ENCODE data around the gene TCF4.

TCF4 gene

DNA sequence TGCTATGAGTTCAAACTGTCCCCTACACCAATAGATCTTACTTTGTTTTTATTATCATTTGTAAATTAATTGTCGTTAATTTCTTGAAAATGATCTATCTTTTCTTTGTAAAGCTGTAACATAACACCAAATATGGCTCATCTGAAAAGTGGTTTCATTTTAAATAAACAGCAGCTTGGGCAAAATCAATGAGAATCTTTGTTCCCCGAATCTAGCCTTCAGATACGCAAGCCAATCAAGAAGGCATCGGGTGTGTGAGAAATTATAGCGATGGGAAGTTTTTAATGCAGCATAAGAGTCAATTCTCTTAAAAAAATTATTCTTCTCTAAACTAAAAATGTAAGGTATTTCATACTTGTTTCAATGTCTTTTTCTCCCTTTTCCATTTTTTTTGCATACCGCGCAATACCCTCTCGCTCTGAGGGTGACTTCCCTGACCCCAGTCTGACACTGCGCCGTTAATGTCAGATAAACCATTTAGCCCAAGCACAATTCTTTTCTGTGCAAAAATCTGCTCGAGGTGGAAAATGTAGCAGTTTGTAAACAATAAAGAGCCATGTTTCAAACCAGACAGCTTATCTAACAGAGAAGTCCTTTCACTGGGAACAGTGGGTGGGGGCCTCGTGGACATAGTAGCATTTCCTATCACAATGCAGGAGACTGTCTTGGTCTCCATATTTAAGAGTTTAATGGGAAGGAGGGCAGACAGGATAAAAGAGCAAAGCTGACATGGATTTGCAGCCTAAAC lies 129.4 kb downstream of the TCF4 start:
- no peaks in the 10 kb centered on the region for H3K4me1 Mint-ChIP-seq (ENCODE audit: low read depth in 2 of 2)
- no peak for DNase-seq

DNA sequence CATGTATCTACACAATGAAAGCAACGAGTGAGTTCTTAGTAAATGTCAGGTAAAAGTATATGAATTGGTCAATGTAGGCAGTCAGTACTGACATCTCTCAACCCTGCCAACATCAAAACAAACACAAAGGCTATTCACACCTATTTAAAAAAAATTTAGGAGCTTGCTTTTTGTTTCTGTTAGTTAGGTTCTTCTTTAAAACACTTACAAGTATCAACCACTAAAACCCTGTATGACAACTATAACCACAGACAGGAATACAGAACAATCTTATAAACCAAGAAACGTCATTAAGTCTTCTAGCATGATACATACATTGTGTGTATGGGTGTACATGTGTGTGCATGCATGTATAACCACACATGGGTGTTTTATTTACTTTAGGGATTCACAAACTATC lies 131.0 kb downstream of the TCF4 start:
- H3K27me3 Mint-ChIP-seq: no peaks in the 10 kb centered on the region
- H3K4me1 Mint-ChIP-seq (ENCODE audit: low read depth in 2 of 2): no peaks in the 10 kb centered on the region
- no peak overlapping the region for H3K4me3 Mint-ChIP-seq
- H3K27ac Mint-ChIP-seq: no peak overlapping the region
- ATAC-seq (replicated peaks) (peak; percentile 37), DNase-seq (no peak)
- no peaks in the 10 kb centered on the region for H3K36me3 Mint-ChIP-seq (ENCODE audit: insufficient read depth)
- peaks cover 0 to 2% of the 10 kb centered on the region in 2 donors for H3K9me3 Mint-ChIP-seq

More for the DNA sequence above, 129.4 kb downstream of the TCF4 start:
- peaks cover 0 to 2% of the 10 kb centered on the region in 2 donors for H3K9me3 Mint-ChIP-seq
- H3K27ac Mint-ChIP-seq: no peak overlapping the region
- ATAC-seq (replicated peaks): no peak
- no peak overlapping the region for H3K4me3 Mint-ChIP-seq
- no peaks in the 10 kb centered on the region for H3K36me3 Mint-ChIP-seq (ENCODE audit: insufficient read depth)
- no peaks in the 10 kb centered on the region for H3K27me3 Mint-ChIP-seq

DNA sequence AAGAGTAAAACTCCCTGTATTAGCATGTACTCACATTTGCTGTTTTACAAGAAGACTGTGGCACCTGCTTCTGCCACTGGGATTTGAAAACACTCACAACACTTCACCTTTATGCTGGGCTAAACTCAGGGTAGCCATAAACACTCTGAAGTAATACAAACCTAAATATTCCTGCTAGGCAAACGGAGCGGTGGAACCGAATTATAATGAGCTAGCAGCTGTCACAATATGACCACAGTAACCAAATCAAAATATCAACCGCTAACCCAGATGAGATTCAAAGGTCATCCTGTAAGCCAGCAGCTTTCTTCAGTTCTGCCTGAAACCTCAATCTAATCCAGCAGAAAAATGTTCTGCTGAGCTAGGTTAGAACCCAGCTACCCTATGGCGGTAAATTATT lies 132.1 kb downstream of the TCF4 start:
- Mint-ChIP-seq H3K4me3 (no peak overlapping the region), H3K27ac (no peak overlapping the region)
- no peak for ATAC-seq (replicated peaks)

DNA sequence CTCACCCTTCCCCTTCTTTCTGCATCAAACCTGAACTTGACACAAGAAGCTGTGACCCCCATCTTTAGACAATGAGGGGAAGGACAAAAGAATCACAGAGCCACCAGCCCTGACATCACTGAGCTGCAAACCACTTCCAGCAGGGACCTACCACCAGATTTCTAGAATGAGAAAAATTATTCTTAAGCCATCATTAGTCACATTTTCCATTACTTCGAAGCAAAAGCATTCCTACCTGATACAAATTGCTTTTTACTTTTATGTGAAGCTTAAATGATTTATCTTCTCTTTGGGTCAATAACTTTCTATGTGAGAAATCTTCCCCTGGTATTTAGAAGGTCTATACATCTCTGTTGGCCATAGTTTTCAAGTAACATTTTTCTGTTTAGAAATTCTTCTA lies 134.8 kb downstream of the TCF4 start:
- ATAC-seq (replicated peaks) (no peak), DNase-seq (no peak)
- Mint-ChIP-seq H3K4me1 (ENCODE audit: low read depth in 2 of 2) (no peaks in the 10 kb centered on the region), H3K4me3 (no peak overlapping the region), H3K27ac (no peak overlapping the region), H3K9me3 (peaks cover 0 to 2% of the 10 kb centered on the region in 2 donors), H3K36me3 (ENCODE audit: insufficient read depth) (no peaks in the 10 kb centered on the region), H3K27me3 (no peaks in the 10 kb centered on the region)

More for the DNA sequence above, 132.1 kb downstream of the TCF4 start:
- no peaks in the 10 kb centered on the region for H3K27me3 Mint-ChIP-seq
- no peaks in the 10 kb centered on the region for H3K4me1 Mint-ChIP-seq (ENCODE audit: low read depth in 2 of 2)
- DNase-seq: no peak
- H3K9me3 Mint-ChIP-seq: peaks cover 0 to 2% of the 10 kb centered on the region in 2 donors
- no peaks in the 10 kb centered on the region for H3K36me3 Mint-ChIP-seq (ENCODE audit: insufficient read depth)

DNA sequence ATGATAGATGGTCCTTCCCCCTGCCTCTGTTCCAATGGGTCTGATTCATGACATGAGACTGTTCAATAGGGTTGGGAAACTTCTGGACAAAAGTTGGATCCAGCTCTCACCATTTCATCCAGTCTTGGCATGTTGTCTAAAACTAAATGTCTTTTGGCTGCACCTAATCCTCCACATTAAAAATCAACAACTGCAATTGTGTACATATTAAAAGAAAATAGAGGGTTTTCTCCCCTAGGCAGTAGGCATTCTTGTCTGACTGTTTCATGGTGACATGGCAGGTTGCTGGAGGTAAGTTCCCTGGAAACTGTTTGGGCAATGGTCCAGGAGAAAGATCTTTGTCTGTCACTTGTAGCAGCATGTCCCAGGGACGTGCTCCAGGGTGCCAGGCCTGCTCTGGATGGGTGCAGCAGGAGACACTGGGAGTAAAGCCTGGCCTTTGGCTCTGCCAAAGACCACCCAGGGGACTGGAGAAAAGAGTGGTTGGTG lies 135.8 kb downstream of the TCF4 start:
- no peak for ATAC-seq (replicated peaks)
- Mint-ChIP-seq H3K27me3 (no peaks in the 10 kb centered on the region), H3K9me3 (peaks cover 0 to 2% of the 10 kb centered on the region in 2 donors), H3K4me1 (ENCODE audit: low read depth in 2 of 2) (no peaks in the 10 kb centered on the region), H3K36me3 (ENCODE audit: insufficient read depth) (no peaks in the 10 kb centered on the region), H3K27ac (no peak overlapping the region), H3K4me3 (no peak overlapping the region)
- no peak for DNase-seq

DNA sequence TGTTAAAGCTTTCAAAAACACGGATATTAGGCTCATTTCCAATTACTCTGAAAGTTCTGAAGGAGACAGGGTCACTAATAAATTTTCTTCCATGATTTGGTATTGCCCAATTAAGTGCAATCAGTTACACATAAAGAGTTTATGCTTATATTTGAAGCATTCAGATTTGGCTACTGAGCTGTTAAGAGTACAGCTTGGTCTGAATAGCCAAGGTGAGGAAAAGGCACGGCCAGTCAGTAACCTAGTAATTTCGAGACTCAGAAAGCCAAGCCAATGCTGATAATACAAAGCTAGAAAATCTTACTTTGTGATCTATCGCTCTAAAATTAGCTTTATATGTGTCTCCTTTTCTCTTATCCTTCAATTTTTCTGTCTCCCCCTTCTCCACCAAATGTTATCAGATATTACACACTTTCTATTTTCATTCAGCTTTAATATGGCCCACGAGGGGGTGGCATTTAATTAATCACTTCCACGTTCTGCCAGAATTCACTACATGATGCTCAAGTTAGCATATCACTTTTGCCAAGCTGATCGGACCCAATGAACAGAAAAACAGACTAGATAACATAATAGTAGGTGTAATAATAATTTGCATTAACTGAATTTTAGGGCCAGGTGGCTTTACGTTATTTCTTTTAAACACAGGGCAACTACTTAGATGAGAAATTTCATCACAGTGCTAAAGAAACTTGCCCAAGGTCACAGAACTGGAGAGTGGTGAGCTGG lies 138.4 kb downstream of the TCF4 start:
- Mint-ChIP-seq H3K36me3 (ENCODE audit: insufficient read depth) (no peaks in the 10 kb centered on the region), H3K27ac (no peak overlapping the region), H3K9me3 (no peaks in the 10 kb centered on the region), H3K4me3 (no peak overlapping the region), H3K4me1 (ENCODE audit: low read depth in 2 of 2) (no peaks in the 10 kb centered on the region), H3K27me3 (no peaks in the 10 kb centered on the region)
- no peak for ATAC-seq (replicated peaks)
- no peak for DNase-seq

DNA sequence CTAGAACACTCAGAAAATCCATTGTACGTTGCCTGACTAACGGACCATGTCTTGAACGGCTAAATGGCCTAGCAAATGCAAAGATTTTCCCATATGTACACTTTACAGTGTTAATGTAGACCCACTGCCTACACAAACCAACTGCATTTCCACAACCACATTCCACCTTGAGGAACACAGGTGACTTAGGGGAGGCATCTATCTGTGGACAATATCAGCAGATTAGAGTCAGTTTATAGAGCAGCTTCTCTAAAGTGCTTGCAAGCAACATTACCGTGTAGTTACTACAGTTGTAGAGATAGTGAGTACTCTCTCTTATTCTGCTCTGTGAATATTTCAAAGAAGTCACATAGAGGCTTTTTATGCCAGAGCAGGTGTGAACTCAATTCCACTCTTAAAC lies 139.6 kb downstream of the TCF4 start:
- no peaks in the 10 kb centered on the region for H3K9me3 Mint-ChIP-seq
- no peak overlapping the region for H3K27ac Mint-ChIP-seq
- no peaks in the 10 kb centered on the region for H3K36me3 Mint-ChIP-seq (ENCODE audit: insufficient read depth)
- H3K4me3 Mint-ChIP-seq: no peak overlapping the region
- DNase-seq: no peak
- H3K27me3 Mint-ChIP-seq: no peaks in the 10 kb centered on the region
- H3K4me1 Mint-ChIP-seq (ENCODE audit: low read depth in 2 of 2): no peaks in the 10 kb centered on the region
- ATAC-seq (replicated peaks): no peak

DNA sequence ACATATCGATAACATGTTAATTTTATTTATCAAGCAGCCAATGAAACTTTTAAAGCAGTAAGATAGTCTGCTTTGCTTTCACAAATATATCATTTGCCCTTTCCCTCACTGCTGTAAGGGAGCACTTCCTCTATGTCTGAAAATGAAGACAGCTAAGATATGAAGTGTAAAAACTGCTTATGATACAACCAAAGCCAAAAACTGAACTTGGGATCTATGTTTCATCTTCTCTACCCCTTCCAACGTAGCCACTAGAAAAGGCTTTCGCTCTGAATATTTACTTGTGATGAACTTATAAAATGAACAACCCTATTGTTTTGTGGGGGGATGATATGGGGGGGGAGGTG lies 140.3 kb downstream of the TCF4 start:
- Mint-ChIP-seq H3K36me3 (ENCODE audit: insufficient read depth) (no peaks in the 10 kb centered on the region), H3K27me3 (no peaks in the 10 kb centered on the region), H3K4me1 (ENCODE audit: low read depth in 2 of 2) (no peaks in the 10 kb centered on the region), H3K4me3 (no peak overlapping the region), H3K27ac (no peak overlapping the region), H3K9me3 (no peaks in the 10 kb centered on the region)
- DNase-seq (no peak), ATAC-seq (replicated peaks) (no peak)

DNA sequence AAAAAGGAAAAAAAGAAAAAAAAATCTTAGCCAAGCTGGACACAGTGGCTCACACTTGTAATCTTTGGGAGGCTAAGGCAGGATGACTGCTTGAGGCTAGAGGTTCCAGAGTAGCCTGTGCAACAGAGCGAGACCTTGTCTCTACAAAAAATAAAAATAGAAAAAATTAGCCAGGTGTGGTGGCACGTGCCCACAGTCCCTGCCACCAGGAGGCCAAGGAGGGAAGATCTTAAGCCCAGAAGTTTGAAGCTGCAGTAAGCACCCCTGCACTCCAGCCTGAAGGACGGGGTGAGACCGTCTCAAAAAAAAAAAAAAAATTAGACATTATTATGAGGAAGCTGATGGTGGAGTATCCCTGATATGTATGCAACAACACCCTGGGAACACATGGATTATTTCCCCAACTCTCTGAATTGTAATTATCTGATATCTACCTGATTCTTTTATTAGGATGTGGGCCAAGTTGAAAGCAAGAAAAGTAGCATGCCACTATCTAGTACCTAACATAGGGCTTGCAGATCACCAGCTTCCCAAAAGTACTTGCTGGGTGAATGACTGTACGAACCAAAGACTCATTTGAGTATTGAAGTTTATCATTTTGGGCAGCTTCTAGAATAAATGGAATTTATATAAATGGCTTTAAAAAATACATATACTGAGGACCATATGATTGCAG lies 140.9 kb downstream of the TCF4 start:
- no peaks in the 10 kb centered on the region for H3K4me1 Mint-ChIP-seq (ENCODE audit: low read depth in 2 of 2)
- H3K4me3 Mint-ChIP-seq: no peak overlapping the region
- ATAC-seq (replicated peaks): no peak
- H3K9me3 Mint-ChIP-seq: no peaks in the 10 kb centered on the region
- no peaks in the 10 kb centered on the region for H3K27me3 Mint-ChIP-seq
- no peak overlapping the region for H3K27ac Mint-ChIP-seq
- no peak for DNase-seq
- H3K36me3 Mint-ChIP-seq (ENCODE audit: insufficient read depth): no peaks in the 10 kb centered on the region

DNA sequence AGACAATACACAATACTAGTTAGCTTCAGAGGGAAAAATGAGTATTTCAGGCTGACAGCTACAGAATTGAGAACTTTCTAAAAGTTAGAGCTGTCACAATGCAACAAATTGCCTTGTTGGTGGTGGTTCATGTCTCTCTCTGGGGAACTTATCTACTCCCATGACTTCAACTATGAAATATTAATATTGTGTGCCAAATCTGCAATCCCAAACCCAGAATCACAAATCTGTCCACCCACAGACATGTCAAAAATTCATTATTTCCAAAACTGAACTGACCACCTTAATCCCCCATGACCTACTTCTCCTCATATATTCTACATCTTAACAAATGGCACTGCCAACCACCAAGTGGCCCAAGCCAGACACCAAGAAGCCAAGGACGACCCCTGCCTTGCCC lies 143.5 kb downstream of the TCF4 start:
- Mint-ChIP-seq H3K27me3 (no peaks in the 10 kb centered on the region), H3K36me3 (ENCODE audit: insufficient read depth) (no peaks in the 10 kb centered on the region), H3K27ac (no peak overlapping the region), H3K4me1 (ENCODE audit: low read depth in 2 of 2) (no peaks in the 10 kb centered on the region), H3K4me3 (no peak overlapping the region), H3K9me3 (peaks cover 0 to 3% of the 10 kb centered on the region in 2 donors)
- no peak for DNase-seq
- ATAC-seq (replicated peaks): no peak

DNA sequence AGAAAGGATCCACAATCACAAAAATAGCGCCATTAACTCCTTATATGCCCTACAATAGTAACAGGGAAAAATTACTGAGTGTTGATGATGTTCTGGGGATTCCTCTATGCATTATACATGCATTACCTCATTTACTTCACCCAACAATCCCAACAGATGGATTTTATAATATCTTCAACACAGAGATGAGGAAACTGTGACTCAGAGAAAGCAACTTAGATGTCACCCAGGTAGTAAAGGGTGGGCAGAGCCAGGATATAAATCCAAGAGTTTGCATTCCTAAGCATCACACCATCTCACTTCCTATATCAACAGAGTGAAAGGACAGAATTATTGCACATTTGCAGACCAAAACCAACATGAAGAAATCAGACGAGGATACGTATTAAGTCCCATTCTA lies 144.2 kb downstream of the TCF4 start:
- no peak for ATAC-seq (replicated peaks)
- Mint-ChIP-seq H3K36me3 (ENCODE audit: insufficient read depth) (no peaks in the 10 kb centered on the region), H3K27me3 (no peaks in the 10 kb centered on the region), H3K9me3 (peaks cover 0 to 3% of the 10 kb centered on the region in 2 donors), H3K27ac (no peak overlapping the region), H3K4me3 (no peak overlapping the region), H3K4me1 (ENCODE audit: low read depth in 2 of 2) (no peaks in the 10 kb centered on the region)
- no peak for DNase-seq

DNA sequence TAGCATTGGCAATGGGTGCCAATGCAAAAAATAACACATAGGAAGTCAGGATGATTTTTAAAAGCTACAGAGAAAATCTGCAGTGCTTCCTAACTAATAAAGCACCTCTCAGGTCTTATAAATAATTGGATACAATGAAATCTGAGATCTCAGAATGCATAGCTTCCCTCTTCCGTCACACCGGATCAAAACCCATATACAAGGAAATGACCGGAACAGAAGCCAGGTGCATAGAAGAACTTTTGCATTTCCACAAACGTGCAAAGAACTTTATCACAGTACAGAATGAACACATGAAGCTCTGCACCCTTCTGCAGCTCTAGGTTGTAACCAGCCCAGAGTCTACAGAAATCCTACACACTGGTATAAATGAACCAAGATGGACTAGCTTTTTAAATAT lies 145.4 kb downstream of the TCF4 start:
- H3K27me3 Mint-ChIP-seq: no peaks in the 10 kb centered on the region
- no peaks in the 10 kb centered on the region for H3K4me1 Mint-ChIP-seq (ENCODE audit: low read depth in 2 of 2)
- ATAC-seq (replicated peaks): no peak
- H3K4me3 Mint-ChIP-seq: no peak overlapping the region
- H3K27ac Mint-ChIP-seq: no peak overlapping the region
- peaks cover 0 to 5% of the 10 kb centered on the region in 2 donors for H3K9me3 Mint-ChIP-seq
- no peak for DNase-seq
- H3K36me3 Mint-ChIP-seq (ENCODE audit: insufficient read depth): no peaks in the 10 kb centered on the region

DNA sequence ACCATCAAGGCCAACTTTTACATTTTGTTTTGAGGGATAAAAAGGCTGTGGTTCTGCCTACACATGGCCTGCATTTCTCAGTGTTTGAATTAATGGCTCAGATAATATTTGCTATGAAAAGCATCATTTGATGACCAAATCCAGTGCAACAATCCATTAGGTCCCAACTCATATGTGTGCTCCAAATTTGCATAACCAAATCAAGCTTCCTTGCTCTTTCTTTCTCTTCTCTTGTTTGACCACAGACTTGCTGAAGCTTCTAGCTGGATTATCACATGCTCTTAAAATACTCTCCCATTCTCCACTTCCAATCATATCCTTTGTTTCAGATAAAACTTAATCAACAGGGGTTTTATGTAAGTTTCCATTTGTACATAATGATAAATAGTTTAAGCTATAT lies 147.0 kb downstream of the TCF4 start:
- Mint-ChIP-seq H3K4me1 (ENCODE audit: low read depth in 2 of 2) (no peaks in the 10 kb centered on the region), H3K9me3 (peaks cover 0 to 5% of the 10 kb centered on the region in 2 donors), H3K4me3 (no peak overlapping the region), H3K27ac (no peak overlapping the region), H3K27me3 (no peaks in the 10 kb centered on the region), H3K36me3 (ENCODE audit: insufficient read depth) (no peaks in the 10 kb centered on the region)
- ATAC-seq (replicated peaks) (no peak), DNase-seq (no peak)

DNA sequence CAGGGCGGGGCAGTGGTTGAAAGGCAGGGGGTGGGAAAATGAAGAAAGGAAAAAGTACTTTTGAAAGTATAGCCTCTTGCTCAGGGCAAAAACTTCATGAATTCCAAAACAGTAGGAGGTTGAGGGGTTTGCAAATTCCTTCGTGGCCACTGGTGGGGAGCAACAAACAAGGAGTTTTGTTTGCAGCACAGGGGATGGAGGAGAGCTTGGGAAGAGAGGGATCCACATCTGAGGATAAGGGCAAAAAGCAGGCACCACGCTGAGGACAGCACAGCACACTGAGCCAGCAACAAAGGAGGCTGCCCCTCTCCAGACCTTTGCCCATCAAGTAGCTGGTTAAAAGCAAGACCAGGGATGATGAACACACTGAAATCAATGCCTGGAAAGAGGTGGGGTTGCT lies 148.9 kb downstream of the TCF4 start:
- no peak overlapping the region for H3K27ac Mint-ChIP-seq
- H3K27me3 Mint-ChIP-seq: no peaks in the 10 kb centered on the region
- no peaks in the 10 kb centered on the region for H3K36me3 Mint-ChIP-seq (ENCODE audit: insufficient read depth)
- H3K9me3 Mint-ChIP-seq: peaks cover 7 to 8% of the 10 kb centered on the region in 2 donors
- no peaks in the 10 kb centered on the region for H3K4me1 Mint-ChIP-seq (ENCODE audit: low read depth in 2 of 2)
- ATAC-seq (replicated peaks) (no peak), DNase-seq (no peak)
- H3K4me3 Mint-ChIP-seq: no peak overlapping the region
